CD4-positive, alpha-beta T cell (primary cell): ENCODE results near the gene SMIM5. TPM values are rescaled to one million over a fixed set of nuclear protein-coding genes. Genes with fewer than 3 reads are reported as not detected.

ENCODE experiments used
- ATAC-seq: fragments of 200-7000 bp; cut with Tn5 transposase; one replicate; pipeline ENCODE4 v1.10.0; 2022; ENCODE audit warnings: mild to moderate bottlenecking; ENCODE audit not compliant: poor library complexity
- CTCF ChIA-PET: fragments of 350-600 bp; sonication (Branson Sonifier 250); formaldehyde crosslinking; loops from one replicate; lab custom pipeline; 2021; ENCODE audit warnings: antibody characterized with exemption, inconsistent platforms; lab: Charles Lee
- POLR2A ChIA-PET: fragments of 350-600 bp; sonication (Branson Sonifier 250); formaldehyde crosslinking; loops from one replicate; lab custom pipeline; 2021; ENCODE audit warnings: antibody characterized with exemption, inconsistent platforms; lab: Charles Lee
- DNase-seq, 14 experiments: peaks; one replicate each; pipeline ENCODE4 v3.0.0-alpha.2; 2013 to 2020; ENCODE audit warnings: mixed read lengths in 2 of 14
- H3K27ac ChIP-seq, 2 donors: one replicate each; pipeline versions ENCODE4 v1.5.1 to v1.7.0; 2013; ENCODE audit warnings: low read length in 2 of 2, low read depth in 1 of 2, mild to moderate bottlenecking in 1 of 2
- H3K27me3 ChIP-seq, 2 experiments: 1 replicate in 1 of 2; 2 replicates in 1 of 2; pipeline versions ENCODE4 v1.6.1 to v1.7.0; 2013; ENCODE audit warnings: low read length in 2 of 2, control low read depth in 1 of 2, mild to moderate bottlenecking in 1 of 2, moderate library complexity in 1 of 2; ENCODE audit not compliant: insufficient read depth in 2 of 2, control insufficient read depth in 1 of 2
- H3K36me3 ChIP-seq: one replicate; pipeline ENCODE4 v1.6.1; 2013; ENCODE audit warnings: low read length, control low read depth; ENCODE audit not compliant: insufficient read depth
- H3K4me1 ChIP-seq: one replicate; pipeline ENCODE4 v1.6.1; 2013; ENCODE audit warnings: low read length, control low read depth; ENCODE audit not compliant: insufficient read depth
- H3K4me3 ChIP-seq: one replicate; pipeline ENCODE4 v1.5.1; 2013; ENCODE audit warnings: mild to moderate bottlenecking, low read length, moderate library complexity
- H3K9me3 ChIP-seq, 2 experiments: 1 replicate in 1 of 2; 2 replicates in 1 of 2; pipeline versions ENCODE4 v1.6.1 to v1.7.0; 2013; ENCODE audit warnings: low read length in 2 of 2, mild to moderate bottlenecking in 2 of 2, control low read depth in 1 of 2, moderate library complexity in 1 of 2; ENCODE audit not compliant: control insufficient read depth in 1 of 2, insufficient read depth in 1 of 2
- H3K27ac Mint-ChIP-seq: one replicate; pipeline ENCODE4 v1.8.0; 2020; ENCODE audit warnings: mixed read lengths
- H3K27me3 Mint-ChIP-seq: one replicate; pipeline ENCODE4 v1.8.0; 2021; ENCODE audit warnings: mixed read lengths
- H3K36me3 Mint-ChIP-seq: one replicate; pipeline ENCODE4 v1.8.0; 2021; ENCODE audit warnings: low read depth, mixed read lengths
- H3K4me1 Mint-ChIP-seq: one replicate; pipeline ENCODE4 v1.8.0; 2021; ENCODE audit warnings: low read depth, mixed read lengths
- H3K4me3 Mint-ChIP-seq: one replicate; pipeline ENCODE4 v1.8.0; 2020; ENCODE audit warnings: mild to moderate bottlenecking, mixed read lengths
- H3K9me3 Mint-ChIP-seq: one replicate; pipeline ENCODE4 v1.8.0; 2020; ENCODE audit warnings: mixed read lengths
- intact Hi-C, 2 experiments: fragments of 100-400 bp; cut with DNase I in 1 of 2; cut with micrococcal nuclease in 1 of 2; formaldehyde crosslinking; loops; one replicate each; pipeline versions ENCODE4 v1.15.1 to v1.9.0; 2023 to 2025; cut with DNase I, micrococcal nuclease
- total RNA-seq, 174 experiments: library from RNA in 2 of 174; stranded (reverse) in 2 of 174; gene quantifications; one replicate each; pipeline ENCODE4 v1.2.3 and lab custom pipeline; 2021 to 2026
- TF ChIP-seq, protein P1 (sequence below): fragments of 200-600 bp; IDR thresholded peaks from one replicate; pipeline ENCODE4 v1.8.0; 2022; ENCODE audit warnings: antibody characterized with exemption, mild to moderate bottlenecking

Gene SMIM5
- total RNA-seq, 2 experiments from 2014 or later = 0.75 to 1.3 TPM

DNA sequence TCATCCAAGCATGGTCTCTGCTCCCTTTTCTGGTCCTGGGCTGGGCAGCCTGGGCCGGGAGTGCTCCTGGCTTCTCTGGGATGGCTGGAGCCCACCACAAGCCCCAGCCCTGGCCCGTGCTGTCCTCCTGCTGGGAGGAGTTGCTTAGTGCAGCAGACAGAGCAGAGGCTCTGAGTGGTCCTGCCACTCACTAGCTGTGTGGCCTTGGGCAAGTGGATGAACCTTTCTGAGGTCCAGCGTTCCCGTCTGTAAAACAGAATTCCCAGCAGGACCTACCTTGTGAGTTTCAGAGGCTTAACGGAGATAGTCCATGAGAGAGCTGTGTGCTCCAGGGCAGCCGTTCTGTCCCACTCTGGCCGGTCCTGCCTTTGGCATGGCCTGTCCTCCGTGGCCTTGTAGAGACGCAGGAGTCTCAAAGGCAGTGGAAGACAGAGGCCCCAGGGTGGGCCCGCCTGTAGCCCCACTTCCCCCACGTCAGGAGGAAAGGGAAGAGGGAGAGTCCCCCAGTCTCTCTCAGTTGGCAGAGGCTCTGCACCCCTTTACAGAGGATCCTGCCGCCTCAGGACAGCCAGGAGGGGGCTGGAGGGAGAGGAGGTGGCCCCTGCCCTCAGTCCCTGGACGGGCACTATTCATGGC, 37.8 kb upstream of the SMIM5 start:
- no peaks in the 10 kb centered on the region for H3K27me3 ChIP-seq
- Mint-ChIP-seq H3K36me3 (no peaks in the 10 kb centered on the region), H3K9me3 (no peaks in the 10 kb centered on the region), H3K27me3 (no peaks in the 10 kb centered on the region), H3K4me3 (no peak overlapping the region), H3K4me1 (peaks cover 9% of the 10 kb centered on the region), H3K27ac (no peak overlapping the region)
- DNase-seq = no peak
- intact Hi-C loops = no loop called here
- CTCF ChIA-PET = no interaction called here
- no peaks in the 10 kb centered on the region for H3K9me3 ChIP-seq
- no peak for ATAC-seq
- H3K4me3 ChIP-seq = no peak overlapping the region
- peaks cover 5% of the 10 kb centered on the region for H3K4me1 ChIP-seq
- H3K36me3 ChIP-seq = no peaks in the 10 kb centered on the region
- POLR2A ChIA-PET = no interaction called here
- TF ChIP-seq, protein P1, sequence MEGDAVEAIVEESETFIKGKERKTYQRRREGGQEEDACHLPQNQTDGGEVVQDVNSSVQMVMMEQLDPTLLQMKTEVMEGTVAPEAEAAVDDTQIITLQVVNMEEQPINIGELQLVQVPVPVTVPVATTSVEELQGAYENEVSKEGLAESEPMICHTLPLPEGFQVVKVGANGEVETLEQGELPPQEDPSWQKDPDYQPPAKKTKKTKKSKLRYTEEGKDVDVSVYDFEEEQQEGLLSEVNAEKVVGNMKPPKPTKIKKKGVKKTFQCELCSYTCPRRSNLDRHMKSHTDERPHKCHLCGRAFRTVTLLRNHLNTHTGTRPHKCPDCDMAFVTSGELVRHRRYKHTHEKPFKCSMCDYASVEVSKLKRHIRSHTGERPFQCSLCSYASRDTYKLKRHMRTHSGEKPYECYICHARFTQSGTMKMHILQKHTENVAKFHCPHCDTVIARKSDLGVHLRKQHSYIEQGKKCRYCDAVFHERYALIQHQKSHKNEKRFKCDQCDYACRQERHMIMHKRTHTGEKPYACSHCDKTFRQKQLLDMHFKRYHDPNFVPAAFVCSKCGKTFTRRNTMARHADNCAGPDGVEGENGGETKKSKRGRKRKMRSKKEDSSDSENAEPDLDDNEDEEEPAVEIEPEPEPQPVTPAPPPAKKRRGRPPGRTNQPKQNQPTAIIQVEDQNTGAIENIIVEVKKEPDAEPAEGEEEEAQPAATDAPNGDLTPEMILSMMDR = no peak
- no peak overlapping the region for H3K27ac ChIP-seq

DNA sequence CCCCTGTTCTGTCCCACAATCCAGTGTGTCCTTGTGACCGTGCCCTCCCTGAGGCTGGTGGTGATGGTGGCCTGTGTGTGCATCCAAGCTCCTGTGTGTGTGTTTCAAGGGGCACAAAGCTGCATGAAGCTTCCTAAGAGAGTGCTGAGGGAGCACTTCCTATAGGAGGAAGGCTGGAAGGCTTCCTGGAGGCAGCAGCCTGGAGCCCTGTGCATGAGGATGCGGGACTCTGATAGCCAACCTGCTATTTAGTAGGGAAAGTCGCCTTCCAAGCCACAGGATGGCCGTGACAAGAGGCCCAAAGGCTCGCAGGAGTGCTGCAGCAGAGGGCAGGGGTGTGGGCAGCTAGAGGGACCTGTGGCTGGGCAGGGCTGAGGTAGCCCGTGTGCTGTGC, 37.3 kb upstream of the SMIM5 start:
- Histone ChIP-seq H3K9me3 (no peaks in the 10 kb centered on the region), H3K4me1 (peaks cover under 1% of the 10 kb centered on the region), H3K27ac (no peak overlapping the region), H3K36me3 (no peaks in the 10 kb centered on the region), H3K4me3 (no peak overlapping the region), H3K27me3 (no peaks in the 10 kb centered on the region)
- ATAC-seq = no peak
- peaks cover 3% of the 10 kb centered on the region for H3K4me1 Mint-ChIP-seq
- H3K4me3 Mint-ChIP-seq = no peak overlapping the region
- ChIA-PET POLR2A (no interaction called here), CTCF (no interaction called here)
- H3K27me3 Mint-ChIP-seq = no peaks in the 10 kb centered on the region
- intact Hi-C loops = no loop called here
- H3K9me3 Mint-ChIP-seq = no peaks in the 10 kb centered on the region
- no peak for DNase-seq
- TF ChIP-seq, protein P1 = no peak
- H3K27ac Mint-ChIP-seq = no peak overlapping the region
- H3K36me3 Mint-ChIP-seq = no peaks in the 10 kb centered on the region

DNA sequence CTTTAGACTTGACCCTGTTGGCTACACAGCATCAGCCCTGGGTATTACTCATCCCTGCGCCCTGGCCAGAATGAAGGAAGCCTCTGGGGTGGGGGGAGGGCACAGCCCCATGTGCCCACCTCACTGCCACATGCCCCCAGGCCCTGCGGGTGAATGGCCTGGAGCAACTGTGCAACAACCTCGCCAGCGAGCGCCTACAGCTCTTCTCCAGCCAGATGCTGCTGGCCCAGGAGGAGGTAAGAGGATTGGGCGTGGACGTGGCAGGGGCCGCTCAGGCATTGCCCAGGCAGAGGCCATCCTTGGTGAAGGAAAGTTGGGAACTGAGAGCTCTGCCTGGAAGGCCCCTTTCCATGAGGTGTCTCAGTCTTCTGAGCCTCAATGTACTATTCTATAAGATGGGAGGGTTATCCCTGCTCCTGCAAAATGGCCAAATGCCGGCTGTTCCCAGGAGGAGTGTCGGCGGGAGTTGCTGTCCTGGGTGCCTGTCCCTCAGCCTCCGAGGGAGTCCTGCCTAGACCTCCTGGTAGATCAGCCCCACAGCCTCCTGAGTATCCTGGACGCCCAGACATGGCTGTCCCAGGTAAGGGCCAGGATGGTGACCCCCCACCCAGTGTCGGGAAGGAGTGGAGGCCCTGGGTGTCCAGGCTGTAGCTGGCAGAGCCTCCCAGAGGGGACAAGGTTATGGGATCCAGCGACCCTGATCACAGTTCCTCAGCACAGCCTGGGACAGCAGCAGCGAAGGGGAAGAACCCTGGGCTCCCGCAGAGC, 36.7 kb upstream of the SMIM5 start:
- intact Hi-C loops = no loop called here

More for the DNA sequence above, 36.7 kb upstream of the SMIM5 start:
- ATAC-seq (no peak), DNase-seq (no peak)
- Mint-ChIP-seq H3K36me3 (no peaks in the 10 kb centered on the region), H3K27me3 (no peaks in the 10 kb centered on the region), H3K27ac (no peak overlapping the region), H3K9me3 (no peaks in the 10 kb centered on the region), H3K4me1 (no peaks in the 10 kb centered on the region), H3K4me3 (no peak overlapping the region)
- POLR2A ChIA-PET = no interaction called here
- Histone ChIP-seq H3K27ac (no peak overlapping the region), H3K9me3 (no peaks in the 10 kb centered on the region), H3K4me3 (no peak overlapping the region), H3K36me3 (no peaks in the 10 kb centered on the region), H3K27me3 (no peaks in the 10 kb centered on the region), H3K4me1 (no peaks in the 10 kb centered on the region)
- CTCF ChIA-PET = no interaction called here
- TF ChIP-seq, protein P1 = no peak
